Activated gamma-delta T cell treated with anti-CD3 and anti-CD28 coated beads, Interleukin-2, amount 50 U/mL, for 16 hours (primary cell): ENCODE results near the gene LCN9.
"Not testable (repeated sequence)": the region's sequence is repeated elsewhere in the genome, so short reads cannot be mapped to it uniquely, and the experiment has no call there.

Source experiments
- DNase-seq: peaks from one replicate; pipeline ENCODE4 v3.0.0-alpha.2; 2020; ENCODE audit warnings: low read depth

Gene LCN9

GRCh38 chr9:135662758-135663450 is at the start of gene LCN9:
Gene LCN9 (plus strand): TSS chr9:135663309. CDS start chr9:135663322, 13 bp downstream.
- DNase-seq = no peak

- DNase-seq = no peak
Observed at GRCh38 chr9:135613946-135614805, 48.9 kb upstream of the LCN9 start.

GRCh38 chr9:135614821-135615665 is 48.1 kb upstream of the LCN9 start:
- DNase-seq = no peak

- no peak for DNase-seq
Observed at GRCh38 chr9:135615666-135616618, 47.2 kb upstream of the LCN9 start.

- no peak for DNase-seq
Observed at GRCh38 chr9:135616619-135617537, 46.2 kb upstream of the LCN9 start.

- no peak for DNase-seq
Observed at GRCh38 chr9:135617538-135617900, 45.6 kb upstream of the LCN9 start.

- no peak for DNase-seq
Observed at GRCh38 chr9:135617991-135618411, 45.1 kb upstream of the LCN9 start.

GRCh38 chr9:135618866-135619598 is 44.1 kb upstream of the LCN9 start:
- no peak for DNase-seq

- no peak for DNase-seq
Observed at GRCh38 chr9:135619599-135619886, 43.6 kb upstream of the LCN9 start.

- DNase-seq = no peak
Observed at GRCh38 chr9:135620558-135620957, 42.6 kb upstream of the LCN9 start.

- no peak for DNase-seq
Observed at GRCh38 chr9:135622415-135623020, 40.6 kb upstream of the LCN9 start.

GRCh38 chr9:135624282-135624681 is 38.8 kb upstream of the LCN9 start:
- DNase-seq = no peak

GRCh38 chr9:135632841-135633240 is 30.3 kb upstream of the LCN9 start:
- DNase-seq = no peak

GRCh38 chr9:135636930-135637530 is 26.1 kb upstream of the LCN9 start:
- DNase-seq = not testable (repeated sequence)

- no peak for DNase-seq
Observed at GRCh38 chr9:135639196-135639595, 23.9 kb upstream of the LCN9 start, which contains the start of gene GLT6D1. Gene GLT6D1 (minus strand): TSS chr9:135639540. CDS start chr9:135639187, 353 bp downstream.

GRCh38 chr9:135641047-135641446 is 22.1 kb upstream of the LCN9 start:
- DNase-seq = no peak

GRCh38 chr9:135641745-135642144 is 21.4 kb upstream of the LCN9 start:
- no peak for DNase-seq

- no peak for DNase-seq
Observed at GRCh38 chr9:135644631-135645218, 18.4 kb upstream of the LCN9 start.
